DLD1 (cell line): ENCODE measurements around the gene ARHGAP20.

ENCODE experiments used
- in situ Hi-C: cut with HindIII; loops from 2 replicates; pipeline ENCODE4 v1.10.0; 2017; ENCODE audit warnings: low sequenced_read_pairs

ARHGAP20 gene

DNA sequence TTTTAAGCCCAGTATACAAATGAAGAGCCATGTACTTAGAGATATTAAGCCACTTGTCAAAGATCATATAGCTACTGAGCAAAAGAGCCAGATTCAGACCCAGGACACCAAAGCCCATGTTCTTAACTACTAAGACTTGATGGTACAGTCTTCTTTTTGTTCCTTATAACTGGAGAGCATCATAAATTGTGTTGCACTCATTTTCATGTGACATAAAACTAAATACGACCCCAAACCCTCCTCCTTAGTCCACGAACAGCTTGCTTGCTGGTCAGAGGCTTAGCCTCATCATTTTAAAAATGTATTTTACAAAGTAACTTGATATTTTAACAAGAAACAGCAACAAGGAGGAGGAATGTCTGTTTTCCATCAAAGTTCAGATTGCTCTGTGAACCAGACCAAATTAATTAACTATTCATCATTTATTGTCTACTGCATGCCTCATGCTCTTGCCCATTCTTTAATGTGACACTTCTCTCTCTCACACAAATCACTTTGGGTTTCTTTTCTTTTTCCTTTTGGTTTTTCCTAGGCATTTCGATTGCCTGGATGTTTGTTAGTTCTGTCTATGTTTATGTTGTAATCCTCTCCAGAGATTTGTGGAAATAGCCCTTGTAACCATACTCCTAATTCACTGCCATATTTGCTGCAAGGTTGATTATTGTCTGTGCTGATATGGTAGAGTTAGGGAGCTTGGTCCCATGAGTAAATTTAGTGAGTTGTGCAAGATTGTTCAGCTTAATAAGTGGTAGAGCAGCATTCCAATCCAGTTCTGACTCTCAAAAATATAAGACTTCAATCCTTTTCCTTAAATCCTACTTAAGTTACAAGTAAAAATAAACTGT lies 8.4 kb upstream of the ARHGAP20 start:
- in situ Hi-C loops: no loop called here

DNA sequence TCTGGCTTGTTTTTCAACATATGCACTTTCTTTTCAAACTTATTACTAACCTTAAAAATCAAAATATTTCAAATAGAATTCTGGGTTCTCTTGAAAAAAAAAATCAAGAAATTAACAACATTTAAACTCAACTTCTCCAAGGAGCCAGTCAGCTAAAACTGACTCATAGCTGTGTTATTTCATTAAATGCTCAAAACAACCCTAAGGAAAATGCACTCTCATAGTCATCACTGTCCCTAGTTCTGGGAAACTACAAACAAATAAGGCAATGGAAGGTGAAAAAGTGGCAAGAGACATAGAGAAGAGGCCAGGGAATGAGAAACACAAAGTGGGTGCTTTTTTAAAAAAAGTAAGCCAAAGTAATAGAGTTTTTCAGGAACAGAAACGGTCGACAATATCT lies 4.1 kb upstream of the ARHGAP20 start:
- in situ Hi-C loops: no loop called here

- in situ Hi-C loops: no loop called here
Observed at GRCh38 chr11:110715541-110715940, 3.3 kb upstream of the ARHGAP20 start.

DNA sequence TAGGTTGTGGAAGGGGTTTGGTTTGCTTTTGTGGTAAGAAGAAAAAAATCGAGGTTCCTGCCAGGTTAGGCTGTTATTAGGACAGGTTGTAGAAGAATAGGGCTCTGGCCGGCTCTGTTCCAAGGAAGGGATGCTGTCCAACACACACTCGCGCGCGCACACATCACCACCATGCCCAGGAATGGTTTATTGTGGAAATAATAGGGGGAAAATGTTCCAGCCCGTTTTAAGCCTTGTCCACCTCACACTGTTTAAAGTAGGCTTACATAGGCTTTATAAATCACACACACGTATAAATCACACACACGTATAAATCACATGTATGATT lies 1.2 kb upstream of the ARHGAP20 start:
- in situ Hi-C loops: no loop called here

DNA sequence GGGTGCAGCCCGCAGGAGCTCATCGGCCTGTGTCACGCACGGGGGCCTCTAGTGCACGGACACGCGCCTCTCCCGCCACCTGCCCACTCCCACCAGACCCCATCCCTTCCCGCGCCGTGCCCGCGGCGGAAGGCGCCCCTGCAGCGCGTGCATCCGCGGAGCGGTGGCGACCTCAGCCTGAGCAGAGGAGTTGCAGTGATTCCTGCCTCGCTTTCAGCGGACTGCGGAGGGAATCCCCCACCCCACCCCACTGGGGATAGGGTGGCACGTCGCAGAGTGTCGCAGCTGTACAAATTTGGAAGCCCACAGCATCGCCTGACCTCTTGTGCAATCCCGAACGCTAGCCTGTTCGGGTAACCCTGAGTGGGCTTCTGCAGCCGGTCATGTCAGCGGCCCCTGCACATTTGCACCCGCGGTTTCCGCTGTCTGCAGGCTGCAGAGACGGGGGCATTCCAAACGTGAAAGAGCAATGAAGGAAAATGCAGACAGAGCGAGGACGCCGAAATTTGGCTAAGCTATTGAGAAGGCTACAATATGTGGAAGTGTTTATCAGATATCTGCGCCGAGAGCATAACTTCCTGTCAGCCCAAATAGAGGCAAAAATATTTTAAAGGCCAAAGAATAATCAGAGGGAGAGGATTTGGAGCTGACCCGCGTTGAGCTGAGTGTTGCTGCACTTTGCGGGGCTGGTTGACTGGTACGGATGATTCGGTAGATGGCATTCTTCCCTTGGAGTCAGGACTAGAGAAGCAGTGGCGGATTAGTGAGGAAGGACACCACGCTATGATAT lies 617 bp upstream of the ARHGAP20 start:
- in situ Hi-C loops: no loop called here

GRCh38 chr11:110711448-110711775 lies 825 bp downstream of the ARHGAP20 start:
- in situ Hi-C loops: no loop called here

DNA sequence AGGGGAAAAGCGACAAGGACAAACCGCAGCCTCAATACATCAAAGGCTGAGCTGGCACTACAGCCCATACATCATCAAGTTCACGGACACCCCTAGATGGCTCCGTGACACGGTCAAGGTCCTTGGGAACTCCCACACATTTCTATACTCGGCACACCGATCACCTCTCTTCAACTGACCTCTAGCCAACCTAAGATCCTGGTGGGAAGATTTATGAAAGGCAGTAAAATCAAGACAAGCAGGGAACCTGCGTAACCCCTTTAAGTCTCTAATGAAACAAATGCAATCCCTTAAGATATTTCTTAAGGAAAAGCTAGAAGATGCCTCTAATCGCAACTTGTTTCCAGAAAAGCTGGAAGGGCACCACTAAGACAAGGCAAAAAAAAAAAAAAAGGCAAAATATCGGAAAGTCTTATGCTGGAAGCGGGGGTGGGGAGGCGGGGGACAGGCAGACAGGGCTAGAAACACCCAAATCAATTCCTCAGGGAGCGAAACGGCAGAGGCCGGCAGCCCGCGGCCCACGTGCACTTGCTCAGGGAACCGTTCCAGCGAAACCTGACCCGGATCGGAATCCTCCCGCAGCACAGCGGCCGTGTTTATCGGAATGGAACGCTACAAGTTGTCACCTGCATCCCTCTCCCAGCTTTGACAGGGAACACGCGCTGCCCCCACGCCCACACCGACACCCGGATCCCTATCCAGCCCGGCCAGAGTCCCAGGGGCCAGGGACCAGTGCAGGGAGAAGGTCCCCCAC lies 1.4 kb downstream of the ARHGAP20 start:
- in situ Hi-C loops: no loop called here

DNA sequence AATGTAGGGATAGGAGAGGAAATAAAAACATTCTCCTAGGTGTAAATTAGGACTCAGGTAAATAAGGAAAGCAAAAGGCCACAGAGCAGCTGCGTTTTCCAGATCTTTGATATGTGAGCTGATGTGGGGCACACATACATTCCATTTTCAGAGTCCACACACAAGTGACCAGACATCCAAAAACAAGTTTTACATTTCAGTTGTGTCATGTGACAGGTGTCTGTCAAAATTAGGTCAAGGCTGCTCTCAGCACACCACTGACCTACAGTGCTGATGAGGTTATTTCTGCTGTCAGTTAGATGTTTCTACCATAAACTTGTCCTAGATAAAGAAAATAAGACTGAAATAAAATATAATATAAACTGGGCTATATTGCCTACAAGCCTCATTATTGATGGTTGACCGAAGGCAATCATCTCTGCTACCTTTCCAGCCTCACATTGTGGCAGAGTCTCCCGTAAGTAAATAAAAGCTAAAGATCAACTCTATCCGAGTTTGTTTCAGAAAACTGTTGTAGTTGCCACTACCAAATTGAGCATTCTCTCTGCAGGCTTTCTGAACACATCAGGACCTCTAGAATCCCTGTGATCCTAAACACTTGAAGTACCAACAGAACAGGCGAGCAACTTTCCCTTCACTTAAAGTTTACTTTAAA lies 7.9 kb downstream of the ARHGAP20 start:
- in situ Hi-C loops: no loop called here

DNA sequence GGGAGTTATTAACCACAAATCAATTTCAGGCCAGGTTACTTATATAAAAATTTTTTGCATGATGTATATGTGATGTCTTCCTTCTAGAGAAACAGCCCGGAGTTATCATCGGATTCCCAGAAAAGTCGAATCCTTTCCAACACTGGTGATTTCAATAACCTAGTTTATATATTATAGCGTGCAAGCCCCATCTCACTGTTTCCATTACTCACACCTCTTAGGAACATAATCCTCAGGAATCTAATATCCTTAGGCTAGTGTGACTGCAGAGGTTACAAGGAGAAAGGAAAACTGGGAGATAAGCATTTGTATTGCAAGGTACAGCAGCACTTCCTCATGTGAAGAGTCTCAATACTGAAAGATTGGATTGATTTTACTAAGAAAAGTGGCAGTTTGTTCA lies 20.3 kb downstream of the ARHGAP20 start:
- in situ Hi-C loops: no loop called here

GRCh38 chr11:110689306-110689705 lies 22.9 kb downstream of the ARHGAP20 start:
- in situ Hi-C loops: no loop called here

DNA sequence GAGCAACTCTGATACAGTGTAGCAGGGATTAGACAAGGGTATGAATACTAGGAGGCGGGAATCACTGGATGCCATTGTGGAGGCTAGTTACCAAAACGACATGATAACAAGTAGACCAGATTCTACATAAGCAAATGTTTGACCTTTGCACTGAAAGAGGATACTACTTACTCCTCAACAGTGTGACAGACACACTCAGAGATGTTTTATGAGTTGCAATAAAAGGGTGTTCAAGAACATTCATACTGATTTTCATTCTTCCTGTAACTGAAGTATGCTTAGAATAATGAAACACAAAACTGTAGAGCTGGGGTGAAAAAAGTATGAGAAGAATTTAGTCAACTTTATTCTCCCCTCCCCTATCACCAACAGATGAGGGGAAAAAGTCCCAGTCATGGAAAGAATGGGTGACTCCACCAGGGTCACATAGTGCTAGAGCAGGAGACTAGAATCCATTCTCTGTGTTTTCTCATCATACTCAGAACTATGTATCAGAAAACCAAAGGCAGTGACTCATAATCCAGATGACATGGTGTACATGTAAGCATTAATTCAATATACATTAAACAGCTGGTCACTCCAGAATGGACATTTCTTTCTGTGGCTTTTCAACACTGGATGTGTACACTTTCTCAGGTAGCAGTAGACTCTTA lies 32.8 kb downstream of the ARHGAP20 start:
- in situ Hi-C loops: no loop called here

DNA sequence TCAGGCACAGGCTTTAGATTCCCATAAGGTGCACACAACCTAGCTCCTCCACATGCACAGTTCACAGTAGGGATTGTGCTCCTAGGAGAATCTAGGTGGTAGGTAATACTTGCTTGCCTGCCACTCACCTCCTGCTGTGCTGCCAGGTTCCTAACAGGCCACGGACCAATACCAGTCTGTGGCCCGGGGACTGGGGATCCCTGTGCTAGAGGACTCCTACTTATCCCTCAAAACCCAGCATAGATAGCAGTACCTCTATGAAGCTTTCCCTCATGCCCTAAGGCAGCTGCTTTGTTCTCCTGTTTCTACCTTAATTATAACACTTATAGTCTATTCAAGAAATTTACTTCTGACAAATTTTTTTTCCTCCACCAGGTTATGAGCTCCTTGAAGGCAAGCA lies 36.7 kb downstream of the ARHGAP20 start:
- in situ Hi-C loops: no loop called here

DNA sequence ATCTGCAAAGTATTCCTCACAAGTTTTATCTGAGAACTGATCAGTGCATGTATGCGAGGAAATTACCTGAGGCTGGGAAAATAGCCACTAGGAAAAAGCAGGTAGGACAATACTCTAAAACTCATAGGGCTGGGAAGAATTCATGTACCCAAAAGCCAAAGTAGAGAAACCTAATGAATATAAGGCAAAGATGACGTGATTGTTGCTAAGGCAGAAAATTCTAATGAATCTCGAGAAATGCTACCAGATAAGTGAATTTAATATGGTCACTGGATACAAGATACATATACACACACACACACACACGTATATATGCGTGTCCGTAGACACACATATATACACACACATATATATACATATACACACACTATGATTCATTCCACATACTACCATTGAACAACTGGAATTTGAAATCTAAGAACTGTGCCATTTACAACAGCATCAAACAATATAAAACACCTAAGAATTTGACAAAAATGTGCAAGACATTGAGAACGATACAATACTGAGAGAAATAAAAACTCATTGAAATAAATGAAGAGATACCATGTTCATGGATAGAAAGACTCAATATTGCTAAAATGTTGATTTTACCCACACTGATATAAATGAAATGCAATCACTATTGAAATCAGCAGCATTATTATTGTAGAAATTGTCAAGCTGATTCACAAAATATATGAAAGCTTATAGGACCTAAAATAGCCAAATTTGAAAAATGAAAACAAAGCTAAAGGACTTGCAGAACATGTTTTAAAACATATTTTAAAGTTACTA lies 46.4 kb downstream of the ARHGAP20 start:
- in situ Hi-C loops: no loop called here

- in situ Hi-C loops: no loop called here
Observed at GRCh38 chr11:110655967-110656366, 56.3 kb downstream of the ARHGAP20 start.

DNA sequence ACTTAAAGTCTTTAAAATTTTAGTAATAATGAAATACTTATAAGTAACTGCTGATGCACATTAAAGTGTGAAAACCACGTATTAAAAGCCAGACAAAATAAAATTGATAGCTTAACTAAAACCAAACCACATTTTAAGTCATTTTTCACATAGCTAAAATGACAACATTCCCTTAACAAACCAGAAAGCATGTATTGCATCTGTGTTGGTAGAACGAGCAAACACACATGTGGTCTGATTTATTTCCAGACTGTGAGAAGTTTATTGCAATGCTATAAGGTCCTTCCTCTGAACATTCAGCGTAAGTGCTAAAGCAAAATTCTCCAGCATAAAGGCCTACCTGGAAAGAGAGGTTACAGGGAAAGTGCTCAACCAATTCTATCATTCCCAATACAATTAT lies 57.8 kb downstream of the ARHGAP20 start:
- in situ Hi-C loops: no loop called here

- in situ Hi-C loops: no loop called here
Observed at GRCh38 chr11:110645253-110645652, 67.0 kb downstream of the ARHGAP20 start.

DNA sequence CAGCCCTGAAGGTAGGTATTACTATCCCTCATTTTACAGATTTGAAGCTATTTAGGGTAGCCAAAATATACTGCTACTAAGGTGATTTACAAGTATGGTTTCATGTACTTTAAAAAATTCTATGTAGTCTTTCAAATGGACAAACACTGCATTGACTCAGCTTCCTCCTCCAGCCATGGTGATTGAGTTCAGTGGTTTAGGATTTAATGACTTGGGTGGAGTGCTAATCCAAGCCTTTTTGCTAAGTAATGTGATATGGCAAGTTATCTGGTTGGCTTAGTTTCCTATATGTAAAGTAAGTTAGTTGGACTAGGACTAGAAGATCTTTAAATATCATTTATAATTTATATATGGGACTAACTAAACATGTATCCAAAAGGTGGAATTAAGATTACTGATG lies 77.9 kb downstream of the ARHGAP20 start:
- in situ Hi-C loops: no loop called here

DNA sequence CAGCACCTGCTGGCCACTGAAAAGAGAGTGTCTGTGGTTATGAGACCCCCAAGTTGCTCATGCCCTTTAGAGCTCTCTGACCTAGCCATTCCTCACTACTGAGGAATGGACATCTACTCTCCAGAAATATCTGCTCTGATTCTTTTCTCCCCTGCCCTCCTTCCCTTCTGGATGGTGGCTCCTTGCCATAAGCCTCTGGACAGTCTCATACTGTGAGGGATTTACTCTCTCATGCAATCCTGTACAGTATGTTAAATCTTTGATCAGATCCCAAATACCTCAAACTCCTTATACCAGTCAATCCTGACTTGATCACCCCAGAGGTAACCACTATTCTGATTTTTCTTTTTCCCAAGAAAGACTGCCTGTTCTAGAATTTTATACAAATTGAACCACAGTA lies 80.7 kb downstream of the ARHGAP20 start:
- in situ Hi-C loops: no loop called here

GRCh38 chr11:110629594-110629993 lies 82.6 kb downstream of the ARHGAP20 start:
- in situ Hi-C loops: no loop called here

- in situ Hi-C loops: no loop called here
Observed at GRCh38 chr11:110621826-110622225, 90.4 kb downstream of the ARHGAP20 start.
